Dedifferentiated amniotic fluid mesenchymal stem cell (primary cell): Measurements from ENCODE around the gene WDR81.
A peak's percentile ranks its signal among the peaks of the same experiment; 100 is the strongest.
"Not testable (repeated sequence)": the region's sequence is repeated elsewhere in the genome, so short reads cannot be mapped to it uniquely, and the experiment has no call there.

ENCODE experiments used
- DNase-seq: peaks from one replicate; pipeline ENCODE4 v3.0.0-alpha.2; 2016; ENCODE audit errors: extremely low spot score

The WDR81 gene

DNA sequence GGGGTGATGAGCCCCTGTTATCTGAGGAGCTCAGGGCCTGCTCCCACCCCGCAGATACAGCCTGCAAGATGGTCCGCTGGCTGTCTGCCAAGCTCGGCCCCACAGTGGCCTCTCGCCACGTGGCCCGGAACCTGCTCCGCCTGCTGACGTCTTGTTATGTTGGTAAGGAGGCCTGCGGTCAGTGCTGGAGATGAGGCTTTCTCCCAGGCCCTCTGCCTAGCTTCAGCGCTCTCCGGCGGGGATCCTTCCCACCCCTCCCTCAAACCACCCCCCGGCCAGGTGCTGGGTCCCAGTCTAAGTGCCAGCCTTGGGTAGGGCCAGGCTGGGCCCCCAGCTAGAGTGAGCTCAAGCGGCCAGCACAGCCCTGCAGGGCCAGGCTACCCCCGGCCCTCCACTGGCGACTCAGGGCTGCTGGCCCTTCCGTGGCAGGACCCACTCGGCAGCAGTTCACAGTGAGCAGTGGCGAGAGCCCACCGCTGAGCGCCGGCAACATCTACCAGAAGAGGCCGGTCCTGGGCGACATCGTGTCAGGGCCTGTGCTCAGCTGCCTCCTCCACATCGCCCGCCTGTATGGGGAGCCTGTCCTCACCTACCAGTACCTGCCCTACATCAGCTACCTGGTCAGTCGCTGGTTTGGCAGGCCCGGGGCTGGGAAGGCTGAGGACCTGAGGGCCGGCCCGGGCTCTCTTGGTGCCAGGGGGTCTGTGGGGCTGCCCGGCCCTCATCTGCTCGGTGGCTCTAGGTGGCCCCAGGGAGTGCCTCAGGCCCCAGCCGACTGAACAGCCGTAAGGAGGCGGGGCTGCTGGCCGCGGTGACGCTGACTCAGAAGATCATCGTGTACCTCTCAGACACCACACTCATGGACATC is 6.1 kb downstream of the WDR81 start:
- no peak for DNase-seq

GRCh38 chr17:1731194-1731506 is 6.6 kb downstream of the WDR81 start:
- DNase-seq: no peak

DNA sequence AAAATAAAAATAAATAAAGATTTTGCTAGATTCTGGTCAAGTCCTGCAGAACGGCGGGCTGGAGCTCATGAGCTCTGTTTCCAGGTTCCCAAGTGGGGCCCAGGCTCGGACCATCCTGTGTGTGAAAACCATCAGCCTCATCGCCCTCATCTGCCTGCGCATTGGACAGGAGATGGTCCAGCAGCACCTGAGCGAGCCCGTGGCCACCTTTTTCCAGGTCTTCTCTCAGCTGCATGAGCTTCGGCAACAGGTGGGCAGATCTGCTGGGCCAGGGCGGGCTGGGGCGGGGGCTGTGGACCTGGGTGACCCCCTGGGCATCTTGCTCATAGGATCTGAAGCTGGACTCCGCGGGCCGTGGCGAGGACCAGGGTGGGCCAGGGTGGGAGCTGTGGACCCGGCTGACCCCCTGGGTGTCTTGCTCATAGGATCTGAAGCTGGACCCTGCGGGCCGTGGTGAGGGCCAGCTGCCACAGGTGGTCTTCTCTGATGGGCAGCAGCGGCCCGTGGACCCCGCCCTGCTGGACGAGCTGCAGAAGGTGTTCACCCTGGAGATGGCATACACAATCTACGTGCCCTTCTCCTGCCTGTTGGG is 7.8 kb downstream of the WDR81 start:
- no peak for DNase-seq

DNA sequence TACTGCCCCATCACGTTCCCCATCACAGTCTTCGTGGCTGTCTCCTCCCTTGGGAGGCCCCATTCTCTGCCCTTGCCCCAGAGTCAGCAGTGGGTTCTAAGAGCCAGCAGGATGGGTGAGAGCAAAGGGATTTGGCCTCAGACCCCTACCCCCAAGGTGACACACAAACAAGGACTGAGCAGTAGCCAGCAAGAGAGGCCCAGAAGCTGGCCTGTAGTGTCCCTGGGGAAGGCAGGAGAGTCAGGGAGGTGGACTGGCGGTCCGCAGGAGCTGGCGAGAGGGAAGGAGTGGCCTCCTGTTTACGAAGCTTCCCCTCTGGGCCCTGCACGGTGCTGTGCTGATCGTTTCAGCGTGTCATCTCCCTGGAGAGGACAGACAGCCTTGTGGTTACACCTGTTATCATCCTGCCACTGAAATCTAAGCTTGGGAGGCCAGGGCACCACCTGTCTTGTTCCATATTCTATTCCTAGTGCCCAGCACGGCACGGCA is 8.4 kb downstream of the WDR81 start:
- DNase-seq: no peak

DNA sequence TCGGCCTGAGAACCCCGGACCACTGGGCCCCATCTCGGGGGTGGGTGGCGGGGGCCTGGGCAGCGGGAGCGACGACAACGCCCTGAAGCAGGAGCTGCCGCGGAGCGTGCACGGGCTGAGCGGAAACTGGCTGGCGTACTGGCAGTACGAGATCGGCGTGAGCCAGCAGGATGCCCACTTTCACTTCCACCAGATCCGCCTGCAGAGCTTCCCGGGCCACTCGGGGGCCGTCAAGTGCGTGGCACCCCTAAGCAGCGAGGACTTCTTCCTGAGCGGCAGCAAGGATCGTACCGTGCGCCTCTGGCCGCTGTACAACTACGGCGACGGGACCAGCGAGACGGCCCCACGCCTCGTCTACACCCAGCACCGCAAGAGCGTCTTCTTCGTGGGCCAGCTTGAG is 9.3 kb downstream of the WDR81 start:
- DNase-seq: no peak

- no peak for DNase-seq
Measured at GRCh38 chr17:1735418-1735817, 10.9 kb downstream of the WDR81 start.

- no peak for DNase-seq
Measured at GRCh38 chr17:1735834-1736347, 11.4 kb downstream of the WDR81 start.

DNA sequence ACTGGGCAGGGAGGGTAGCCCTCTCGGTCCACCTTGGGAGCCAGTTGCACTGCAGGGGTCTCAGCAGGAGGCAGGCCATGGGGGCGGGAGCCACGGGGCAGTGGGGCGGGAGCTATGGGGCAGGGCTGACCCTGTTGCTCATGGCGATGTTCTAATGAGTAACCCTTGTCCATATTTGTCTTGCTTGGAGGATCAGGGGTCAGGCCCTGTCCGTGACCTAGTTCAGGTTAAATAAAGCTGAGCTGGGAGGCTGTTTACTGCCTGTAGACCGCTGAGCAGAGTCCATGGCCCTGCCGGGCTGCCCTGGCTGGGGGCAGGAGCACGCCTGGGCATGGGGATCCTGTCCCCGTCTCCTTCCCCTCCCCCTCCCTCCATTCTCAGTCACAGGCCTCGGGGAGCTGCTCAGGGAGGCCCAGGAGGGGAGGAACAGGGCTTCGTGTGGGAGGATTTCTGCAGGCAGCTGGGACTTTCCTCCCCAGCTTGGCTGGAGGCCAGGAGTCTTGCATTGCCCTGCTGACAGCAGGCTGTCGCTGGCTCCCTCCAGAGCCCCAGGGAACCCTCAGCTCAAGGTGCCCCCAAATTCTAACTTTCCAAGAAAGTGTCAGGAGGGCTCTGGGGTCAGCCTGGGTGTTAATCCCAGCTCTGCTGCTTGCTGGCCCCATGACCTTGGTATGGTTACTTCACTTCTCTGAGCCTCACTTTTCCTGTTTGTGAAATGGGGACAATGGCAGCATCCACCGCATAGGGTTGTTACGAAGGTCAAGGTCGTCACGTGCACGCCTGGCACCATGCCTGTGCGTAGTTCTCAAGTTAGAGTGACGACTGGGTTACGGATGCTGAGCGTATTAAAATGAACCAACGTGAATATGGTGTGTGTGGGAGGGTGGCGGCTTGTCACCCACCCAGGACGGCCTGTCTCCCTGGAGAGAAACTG is 12.1 kb downstream of the WDR81 start:
- DNase-seq: peak; percentile 43

DNA sequence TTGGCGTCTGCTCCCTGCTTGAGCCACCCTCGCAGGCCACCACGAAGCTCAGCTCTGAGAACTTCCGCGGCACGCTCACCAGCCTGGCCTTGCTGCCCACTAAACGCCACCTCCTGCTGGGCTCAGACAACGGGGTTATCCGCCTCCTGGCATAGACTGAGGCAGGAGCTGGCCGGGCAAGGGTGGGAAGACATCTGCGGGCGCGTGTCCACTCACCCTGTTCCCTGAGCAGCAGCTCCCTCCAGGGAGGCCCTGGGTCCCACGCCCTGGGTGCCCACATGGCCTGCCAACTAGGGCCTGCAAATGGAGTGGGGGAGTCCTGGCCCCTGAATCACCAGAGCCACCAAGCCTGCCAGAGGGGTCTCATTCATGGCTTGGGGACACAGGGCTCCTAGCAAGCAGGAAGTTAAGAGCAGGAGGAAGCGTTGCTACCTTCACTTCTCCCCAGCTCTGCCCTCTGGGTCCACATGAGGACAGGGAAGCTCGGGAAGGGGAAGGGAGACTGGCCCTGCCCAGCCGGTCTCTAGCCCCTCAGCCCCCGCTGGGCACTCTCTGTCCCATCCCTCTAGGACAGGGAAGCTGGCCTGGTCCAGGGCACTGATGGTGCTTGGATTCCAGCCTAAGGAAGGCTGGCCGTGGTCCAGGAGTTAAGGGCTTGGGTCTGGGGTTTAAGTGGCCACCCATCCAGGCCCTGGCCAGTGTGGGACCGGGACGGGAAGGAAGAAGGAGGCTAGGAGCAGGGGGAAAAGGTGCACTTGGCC is 13.2 kb downstream of the WDR81 start:
- no peak for DNase-seq

- DNase-seq: not testable (repeated sequence)
Measured at GRCh38 chr17:1741899-1742298, 17.4 kb downstream of the WDR81 start.

DNA sequence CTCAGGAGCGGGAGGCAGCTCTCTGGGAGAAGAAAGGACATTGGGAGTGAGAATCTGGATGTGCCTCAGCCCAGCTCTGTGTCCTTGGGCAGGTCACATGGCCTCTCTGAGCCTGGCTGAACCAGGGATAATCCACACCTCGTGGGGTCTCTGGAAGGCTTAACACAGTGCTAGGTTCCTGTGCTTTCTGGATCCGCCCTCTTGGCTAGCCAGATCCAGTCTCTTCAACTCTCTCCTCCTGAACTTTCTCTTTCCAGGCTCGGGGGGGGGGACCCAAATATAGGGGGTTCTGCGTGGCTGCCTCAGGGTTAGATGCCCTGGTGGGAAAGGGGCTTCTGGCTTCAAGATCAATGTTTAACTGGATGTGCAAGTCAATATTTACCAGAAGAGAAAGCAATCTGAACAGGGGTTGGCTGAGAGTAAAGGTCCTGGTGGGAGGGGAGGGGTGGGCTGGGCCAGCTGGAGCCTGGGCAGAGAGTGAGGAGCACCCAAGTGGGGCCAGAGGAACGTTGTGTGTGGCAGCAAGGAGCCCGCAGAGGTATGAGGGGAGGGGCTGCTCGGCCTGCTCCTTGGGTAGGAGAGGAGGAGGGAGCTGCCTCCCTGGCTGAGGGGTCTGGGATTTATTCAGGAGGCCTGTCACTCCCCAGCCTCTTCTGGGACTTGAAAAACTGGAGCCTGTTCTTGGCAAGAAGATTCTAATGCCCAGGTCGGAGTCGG is 18.0 kb downstream of the WDR81 start, which contains the start of gene SERPINF2:
SERPINF2 (plus strand) TSS at position 501 of the 717 bp plus-strand sequence. CDS start 2,125 bp downstream, outside the sequence.
- DNase-seq: no peak

- no peak for DNase-seq
Measured at GRCh38 chr17:1743088-1743439, 18.6 kb downstream of the WDR81 start.

DNA sequence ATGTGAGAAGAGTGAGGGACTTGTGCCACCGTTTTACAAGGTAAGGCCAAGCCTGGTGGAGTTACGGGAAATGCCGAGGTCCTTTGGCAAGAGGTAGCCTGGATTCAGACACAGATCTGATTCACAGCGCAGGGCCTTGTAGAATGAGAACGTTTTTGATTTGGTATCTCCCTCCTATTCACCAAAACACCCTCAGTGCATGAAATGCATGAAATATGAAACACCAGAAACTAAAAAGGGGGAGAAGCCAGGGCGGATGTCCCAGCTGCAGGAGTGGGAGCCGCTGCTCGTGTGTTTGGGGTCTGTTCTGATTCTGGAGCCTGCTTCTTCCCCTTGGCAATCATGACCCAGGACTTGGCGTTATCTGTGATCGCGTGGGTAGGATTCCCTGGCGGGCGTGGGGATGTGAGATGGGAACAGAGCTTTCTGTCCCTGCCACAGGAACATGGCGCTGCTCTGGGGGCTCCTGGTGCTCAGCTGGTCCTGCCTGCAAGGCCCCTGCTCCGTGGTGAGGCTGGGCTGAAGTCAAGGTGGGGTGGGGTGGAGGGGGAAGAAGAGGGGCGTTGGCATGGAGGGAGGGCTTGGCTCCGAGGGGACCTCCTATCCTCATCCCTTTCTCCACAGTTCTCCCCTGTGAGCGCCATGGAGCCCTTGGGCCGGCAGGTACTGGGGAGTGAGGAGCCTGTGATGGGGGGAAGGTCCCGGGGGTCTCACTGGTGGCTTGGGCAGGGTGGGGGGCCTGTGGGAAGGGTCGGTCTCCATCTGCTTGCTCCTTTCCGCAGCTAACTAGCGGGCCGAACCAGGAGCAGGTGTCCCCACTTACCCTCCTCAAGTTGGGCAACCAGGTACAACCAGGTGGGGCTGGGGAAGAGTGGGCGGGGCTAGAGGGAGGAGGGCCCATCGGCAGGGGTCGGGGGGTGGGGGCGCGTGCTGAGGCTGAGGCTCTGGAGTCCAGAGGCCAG is 20.3 kb downstream of the WDR81 start:
- no peak for DNase-seq

DNA sequence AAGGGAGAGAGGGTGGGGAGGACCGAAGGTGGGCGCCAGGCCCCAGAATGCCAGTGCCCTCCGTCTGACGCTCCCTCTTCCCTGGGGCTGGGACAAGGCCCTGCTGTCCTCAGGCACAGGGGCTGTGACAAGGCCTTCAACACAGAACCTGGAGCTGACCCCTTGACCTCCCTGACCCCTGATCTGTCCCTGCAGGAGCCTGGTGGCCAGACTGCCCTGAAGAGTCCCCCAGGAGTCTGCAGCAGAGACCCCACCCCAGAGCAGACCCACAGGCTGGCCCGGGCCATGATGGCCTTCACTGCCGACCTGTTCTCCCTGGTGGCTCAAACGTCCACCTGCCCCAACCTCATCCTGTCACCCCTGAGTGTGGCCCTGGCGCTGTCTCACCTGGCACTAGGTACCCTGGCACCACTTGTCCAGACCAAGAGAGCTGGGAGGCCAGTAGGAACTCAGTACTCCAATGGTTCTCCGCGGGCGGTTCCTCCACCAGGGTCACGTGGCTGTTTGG is 21.1 kb downstream of the WDR81 start:
- DNase-seq: no peak

DNA sequence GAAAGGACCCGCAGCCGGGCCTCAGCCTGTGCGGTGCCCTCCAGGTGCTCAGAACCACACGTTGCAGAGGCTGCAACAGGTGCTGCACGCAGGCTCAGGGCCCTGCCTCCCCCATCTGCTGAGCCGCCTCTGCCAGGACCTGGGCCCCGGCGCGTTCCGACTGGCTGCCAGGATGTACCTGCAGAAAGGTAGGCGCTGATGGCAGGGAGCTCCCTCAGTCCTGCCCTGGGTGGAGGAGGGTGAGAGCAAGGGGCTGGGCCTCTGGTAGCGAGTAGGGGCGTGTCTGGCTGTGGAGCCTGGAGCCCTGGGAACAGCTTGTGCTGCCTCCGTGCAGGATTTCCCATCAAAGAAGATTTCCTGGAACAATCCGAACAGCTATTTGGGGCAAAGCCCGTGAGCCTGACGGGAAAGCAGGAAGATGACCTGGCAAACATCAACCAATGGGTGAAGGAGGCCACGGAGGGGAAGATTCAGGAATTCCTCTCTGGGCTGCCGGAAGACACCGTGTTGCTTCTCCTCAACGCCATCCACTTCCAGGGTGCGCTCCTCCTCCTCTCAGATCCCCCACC is 22.6 kb downstream of the WDR81 start:
- no peak for DNase-seq

- DNase-seq: no peak
Measured at GRCh38 chr17:1750628-1751027, 26.1 kb downstream of the WDR81 start.

DNA sequence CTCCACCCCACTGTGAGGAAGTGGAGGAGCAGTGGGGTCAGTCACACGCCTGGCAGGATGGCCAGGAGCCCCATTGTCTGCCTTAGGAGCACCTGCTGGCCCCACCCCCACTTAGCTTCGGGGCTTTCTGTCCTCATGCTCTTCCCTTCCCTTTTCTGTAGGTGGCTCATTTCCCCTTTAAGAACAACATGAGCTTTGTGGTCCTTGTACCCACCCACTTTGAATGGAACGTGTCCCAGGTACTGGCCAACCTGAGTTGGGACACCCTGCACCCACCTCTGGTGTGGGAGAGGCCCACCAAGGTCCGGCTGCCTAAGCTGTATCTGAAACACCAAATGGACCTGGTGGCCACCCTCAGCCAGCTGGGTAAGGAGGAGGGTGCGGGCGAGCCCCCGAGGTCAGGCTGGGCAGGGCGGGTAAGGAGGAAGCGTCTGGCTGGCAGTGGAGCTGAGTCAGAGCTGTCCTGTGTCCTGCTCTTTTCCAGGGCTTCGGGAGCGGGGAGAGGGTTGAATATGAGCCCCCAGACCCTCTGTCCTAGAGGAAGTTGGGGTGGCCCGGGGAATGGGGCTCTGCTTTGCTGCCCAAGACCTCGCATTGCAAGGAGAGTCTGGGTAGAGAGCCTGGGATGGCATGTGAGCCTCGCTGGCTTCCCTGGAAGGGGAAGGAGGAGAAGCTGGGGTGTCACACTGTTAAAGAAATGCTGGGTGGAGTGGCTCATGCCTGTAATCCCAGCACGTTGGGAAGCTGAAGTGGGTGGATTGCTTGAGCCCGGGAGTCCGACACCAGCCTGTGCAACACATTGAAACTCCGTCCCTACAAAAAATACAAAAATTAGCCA is 28.1 kb downstream of the WDR81 start:
- no peak for DNase-seq
